Skin epidermis (tissue), 12 donors: Measurements from ENCODE around the gene GBX1.
A peak's percentile ranks its signal among the peaks of the same experiment; 100 is the strongest.

Experiments used
- H3K27ac ChIP-seq, 21 experiments: fragments of 200-600 bp; sonication (generic) in 11 of 21; one replicate each; pipeline ENCODE4 v1.5.0; 2020; ENCODE audit warnings: mild to moderate bottlenecking in 3 of 21, inconsistent platforms in 2 of 21, moderate library complexity in 2 of 21
- H3K4me3 ChIP-seq, 7 experiments: fragments of 200-600 bp; sonication (generic) in 2 of 7; one replicate each; pipeline ENCODE4 v1.5.0; 2020; ENCODE audit warnings: inconsistent platforms in 2 of 7, mild to moderate bottlenecking in 2 of 7, moderate library complexity in 1 of 7

GBX1 gene

GRCh38 chr7:151102991-151103390, 64.5 kb downstream of the GBX1 start:
- H3K4me3 ChIP-seq = no peak overlapping the region
- no peak overlapping the region for H3K27ac ChIP-seq

GRCh38 chr7:151101621-151102396, 65.7 kb downstream of the GBX1 start:
- no peak overlapping the region for H3K4me3 ChIP-seq
- peak overlapping the region in 1 of 21 experiments; percentile 1 for H3K27ac ChIP-seq

- Histone ChIP-seq H3K27ac (peak overlapping the region in 1 of 21 experiments; percentile 1), H3K4me3 (no peak overlapping the region)
Measured at GRCh38 chr7:151100921-151101320, 66.6 kb downstream of the GBX1 start.

- H3K27ac ChIP-seq = no peak overlapping the region
- no peak overlapping the region for H3K4me3 ChIP-seq
Measured at GRCh38 chr7:151099486-151100211, 67.8 kb downstream of the GBX1 start.
